CD4-positive, alpha-beta T cell treated with Interleukin-12 subunit alpha and Interleukin-12 subunit beta, for 1 hour (primary cell): Measurements from ENCODE around the gene HYAL4.
"Not testable (repeated sequence)": the region's sequence is repeated elsewhere in the genome, so short reads cannot be mapped to it uniquely, and the experiment has no call there.

Experiments used
- DNase-seq: peaks from one replicate; pipeline ENCODE4 v3.0.0-alpha.2; 2020

Gene HYAL4

DNA sequence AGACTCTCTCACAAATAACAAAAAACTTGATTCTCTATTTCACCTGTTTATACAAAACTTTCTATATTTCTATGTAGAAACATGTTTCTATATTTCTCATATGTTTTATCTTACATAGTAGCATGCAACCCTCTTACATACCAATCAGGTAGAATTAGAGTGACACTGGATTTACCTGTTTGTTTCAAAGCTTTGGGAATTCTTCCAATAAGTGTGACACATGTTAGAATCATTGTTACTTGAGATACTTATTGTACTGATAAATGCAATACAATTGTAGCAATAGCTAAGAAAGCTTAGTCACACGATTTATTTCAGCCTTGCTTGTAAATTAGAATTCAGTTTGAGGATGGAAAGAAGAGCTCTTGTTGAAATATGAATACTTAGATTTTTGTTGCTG is 4.9 kb downstream of the HYAL4 start:
- DNase-seq = no peak

DNA sequence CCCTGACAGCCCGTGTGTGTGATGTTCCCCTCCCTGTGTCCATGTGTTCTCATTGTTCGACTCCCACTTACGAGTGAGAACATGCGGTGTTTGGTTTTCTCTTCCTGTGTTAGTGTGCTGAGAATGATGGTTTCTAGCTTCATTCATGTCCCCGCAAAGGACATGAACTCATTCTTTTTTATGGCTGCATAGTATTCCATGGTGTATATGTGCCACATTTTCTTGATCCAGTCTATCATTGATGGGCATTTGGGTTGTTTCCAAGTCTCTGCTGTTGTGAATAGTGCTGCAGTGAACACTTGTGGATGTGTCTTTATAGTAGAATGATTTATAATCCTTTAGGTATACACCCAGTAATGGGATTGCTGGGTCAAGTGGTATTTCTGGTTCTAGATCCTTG is 6.4 kb downstream of the HYAL4 start:
- DNase-seq = not testable (repeated sequence)

DNA sequence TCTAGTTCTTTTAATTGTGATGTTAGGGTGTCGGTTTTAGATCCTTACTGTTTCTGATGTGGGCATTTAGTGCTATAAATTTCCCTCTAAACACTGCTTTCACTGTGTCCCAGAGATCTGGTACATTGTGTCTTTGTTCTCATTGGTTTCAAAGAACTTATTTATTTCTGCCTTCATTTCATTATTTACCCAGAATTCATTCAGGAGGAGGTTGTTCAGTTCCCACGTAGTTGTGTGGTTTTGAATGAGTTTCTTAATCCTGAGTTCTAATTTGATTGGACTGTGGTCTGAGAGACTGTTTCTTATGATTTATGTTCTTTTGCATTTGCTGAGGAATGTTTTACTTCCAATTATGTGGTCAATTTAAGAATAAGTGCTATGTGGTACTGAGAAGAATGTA is 9.3 kb downstream of the HYAL4 start:
- DNase-seq = not testable (repeated sequence)

DNA sequence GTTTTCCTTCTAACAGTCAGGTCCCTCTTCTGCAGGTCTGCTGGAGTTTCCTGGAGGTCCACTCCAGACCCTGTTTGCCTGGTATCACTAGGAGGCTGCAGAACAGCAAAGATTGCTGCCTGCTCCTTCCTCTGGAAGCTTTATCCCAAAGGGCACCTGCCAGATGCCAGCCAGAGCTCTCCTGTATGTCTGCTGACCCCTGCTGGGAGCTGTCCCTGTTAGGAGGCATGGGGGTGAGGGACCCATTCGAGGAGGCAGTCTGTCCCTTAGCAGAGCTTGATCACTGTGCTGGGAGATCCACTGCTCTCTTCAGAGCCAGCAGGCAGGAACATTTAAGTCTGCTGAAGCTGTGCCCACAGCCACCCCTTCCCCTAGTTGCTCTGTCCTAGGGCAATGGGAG is 11.5 kb downstream of the HYAL4 start:
- DNase-seq = not testable (repeated sequence)

DNA sequence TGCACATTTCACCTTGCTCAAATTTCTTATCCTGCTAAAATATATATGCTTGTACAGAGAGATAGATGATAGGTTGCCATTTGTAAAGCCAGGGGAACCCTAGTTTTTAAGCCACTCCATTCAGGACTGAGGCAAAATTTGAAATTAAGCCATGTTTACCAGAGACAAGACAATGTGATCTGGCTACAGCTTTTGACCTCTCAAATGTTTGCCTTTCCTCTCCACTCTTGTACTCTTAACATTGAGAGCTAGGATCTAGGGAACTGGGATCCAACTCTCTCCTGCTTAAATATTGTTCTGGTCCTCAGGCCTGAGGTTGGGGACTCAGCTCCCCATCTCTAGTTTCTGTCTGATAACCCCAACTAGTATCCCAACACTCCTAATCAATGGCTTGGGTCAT is 15.9 kb downstream of the HYAL4 start:
- no peak for DNase-seq

DNA sequence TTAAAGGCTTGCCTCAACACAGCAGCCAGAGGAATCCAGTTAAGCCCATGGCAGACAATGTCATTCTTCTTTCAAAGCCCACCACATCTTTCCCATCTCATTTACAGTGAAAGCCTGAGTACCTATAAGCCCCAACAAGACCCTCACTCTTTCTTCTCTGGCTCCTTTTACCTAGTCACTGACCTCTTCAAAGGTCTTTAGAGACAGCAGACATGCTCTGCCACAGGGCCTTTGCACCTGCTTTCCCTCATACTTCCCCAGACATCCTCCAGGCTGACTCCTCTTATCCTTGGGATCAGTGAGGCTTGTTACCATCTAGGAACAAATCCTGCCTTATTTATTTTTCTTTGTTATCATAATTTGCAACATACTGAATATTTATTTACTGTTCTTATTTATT is 17.8 kb downstream of the HYAL4 start:
- no peak for DNase-seq

DNA sequence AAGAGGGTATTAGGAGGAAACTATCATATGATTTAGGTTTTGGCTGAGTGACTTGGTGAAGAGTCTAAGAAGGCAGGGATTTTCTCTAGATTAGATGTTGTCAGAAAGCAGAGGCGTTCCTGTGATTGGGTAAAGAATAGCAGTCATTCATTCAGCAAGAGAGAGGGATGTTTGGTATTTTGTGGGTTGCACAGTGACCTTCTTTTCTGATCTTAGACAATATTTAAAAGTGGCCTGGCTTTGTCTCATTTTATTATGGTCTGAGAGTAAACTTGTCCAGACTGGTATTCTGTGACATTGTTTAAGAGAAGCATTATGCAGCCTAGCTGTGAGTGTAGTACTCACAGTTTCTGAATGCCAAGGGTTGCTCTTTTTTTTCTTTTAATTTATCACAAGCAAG is 18.5 kb downstream of the HYAL4 start:
- no peak for DNase-seq

DNA sequence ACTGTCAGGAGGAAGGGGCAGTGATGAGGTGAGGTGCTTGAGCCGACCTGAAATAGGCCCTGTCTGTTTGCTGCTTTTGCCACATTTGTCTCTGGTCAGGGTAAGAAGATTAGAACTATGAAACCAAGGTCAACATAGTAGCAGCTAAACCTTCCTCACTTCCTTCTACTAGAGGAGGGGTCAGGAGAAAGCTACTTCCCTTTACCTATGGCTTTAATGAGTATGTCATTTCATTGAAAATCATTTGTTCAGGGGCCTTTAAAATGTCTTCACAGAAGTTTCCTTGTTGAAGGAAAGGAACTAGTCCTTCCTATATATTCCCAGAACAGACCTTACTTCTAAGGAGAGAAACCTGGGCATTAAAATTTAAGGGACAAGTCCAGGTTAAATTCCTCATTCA is 19.0 kb downstream of the HYAL4 start:
- DNase-seq = no peak

DNA sequence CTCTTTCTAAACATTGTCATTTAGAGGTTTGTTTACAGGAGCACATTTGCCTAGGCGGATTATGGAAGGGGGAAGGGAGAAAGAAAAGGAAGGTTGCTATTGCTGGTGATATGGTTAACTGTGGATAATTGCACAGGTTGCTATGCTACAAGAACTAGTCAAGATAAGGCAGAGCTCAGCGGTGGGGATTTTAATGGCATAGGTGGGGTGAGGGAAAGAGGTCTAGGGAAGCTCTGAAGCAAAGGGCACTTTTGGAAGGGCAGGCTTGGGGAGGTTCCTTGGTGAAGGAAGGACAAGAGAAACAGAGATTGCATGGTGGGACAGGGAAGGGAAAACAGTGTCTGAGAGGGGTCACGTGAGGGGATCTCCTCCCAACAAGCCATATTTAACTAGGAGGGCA is 19.5 kb downstream of the HYAL4 start:
- no peak for DNase-seq

DNA sequence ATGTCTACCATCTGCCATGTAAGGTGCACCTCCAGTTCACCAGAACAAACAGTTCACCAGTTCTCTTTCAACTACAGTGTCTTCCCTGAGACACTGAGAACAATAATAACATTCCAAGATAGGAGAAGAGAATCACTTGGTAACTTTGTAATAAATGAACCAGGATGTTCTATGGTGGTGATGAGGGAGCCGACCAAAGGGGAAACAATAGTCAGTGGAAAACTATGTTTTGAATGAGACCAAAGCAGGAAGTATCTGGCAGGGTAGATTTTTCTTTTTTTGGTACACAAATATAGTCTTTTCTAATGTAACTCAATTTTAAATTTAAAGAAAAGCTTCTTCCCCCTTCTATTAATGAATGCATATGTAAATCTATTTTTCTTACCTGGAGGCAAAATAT is 20.0 kb downstream of the HYAL4 start:
- DNase-seq = no peak

DNA sequence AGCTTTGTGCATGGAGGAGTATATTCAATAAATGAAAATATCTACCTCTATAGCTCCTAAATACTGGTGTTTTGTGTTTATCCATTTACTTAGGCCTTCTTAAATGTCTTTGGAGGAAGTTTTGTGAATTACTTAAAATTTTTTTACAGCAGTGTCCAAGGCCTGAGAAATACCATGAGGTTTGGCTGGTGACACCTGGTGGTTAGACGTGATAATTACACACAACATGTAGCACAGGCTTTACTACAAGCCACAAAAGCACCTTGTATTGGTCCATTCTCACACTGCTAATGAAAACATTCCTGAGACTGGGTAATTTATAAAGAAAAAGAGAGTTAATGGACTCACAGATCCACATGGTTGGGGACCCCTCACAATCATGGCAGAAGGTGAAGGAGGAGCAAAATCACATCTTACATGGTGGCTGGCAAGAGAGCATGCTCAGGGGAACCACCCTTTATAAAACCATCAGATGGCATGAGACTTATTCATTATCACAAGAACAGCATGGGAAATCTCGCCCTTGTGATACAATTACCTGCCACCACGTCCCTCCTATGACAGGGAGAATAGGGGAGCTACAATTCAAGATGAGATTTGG is 20.6 kb downstream of the HYAL4 start:
- DNase-seq = peak; percentile 57

DNA sequence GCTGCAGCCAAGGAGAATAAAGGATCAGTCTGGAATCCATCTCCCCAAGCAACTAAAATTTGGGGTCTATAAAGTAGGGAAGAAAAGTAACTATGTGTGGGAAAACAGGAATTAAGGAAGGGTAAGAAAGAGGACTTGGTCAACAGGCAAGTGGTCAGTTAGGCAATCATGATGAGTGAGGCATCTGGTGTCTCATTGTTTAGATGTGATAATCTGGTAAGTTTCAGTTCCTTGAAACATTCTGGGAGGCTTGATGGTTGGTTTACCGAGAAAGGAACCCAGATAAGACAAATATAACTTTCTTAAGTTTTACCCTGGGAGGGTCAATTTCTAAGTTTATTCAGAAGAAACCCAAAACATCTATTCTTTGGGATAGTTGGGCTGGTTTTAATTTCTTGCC is 22.3 kb downstream of the HYAL4 start:
- DNase-seq = no peak

DNA sequence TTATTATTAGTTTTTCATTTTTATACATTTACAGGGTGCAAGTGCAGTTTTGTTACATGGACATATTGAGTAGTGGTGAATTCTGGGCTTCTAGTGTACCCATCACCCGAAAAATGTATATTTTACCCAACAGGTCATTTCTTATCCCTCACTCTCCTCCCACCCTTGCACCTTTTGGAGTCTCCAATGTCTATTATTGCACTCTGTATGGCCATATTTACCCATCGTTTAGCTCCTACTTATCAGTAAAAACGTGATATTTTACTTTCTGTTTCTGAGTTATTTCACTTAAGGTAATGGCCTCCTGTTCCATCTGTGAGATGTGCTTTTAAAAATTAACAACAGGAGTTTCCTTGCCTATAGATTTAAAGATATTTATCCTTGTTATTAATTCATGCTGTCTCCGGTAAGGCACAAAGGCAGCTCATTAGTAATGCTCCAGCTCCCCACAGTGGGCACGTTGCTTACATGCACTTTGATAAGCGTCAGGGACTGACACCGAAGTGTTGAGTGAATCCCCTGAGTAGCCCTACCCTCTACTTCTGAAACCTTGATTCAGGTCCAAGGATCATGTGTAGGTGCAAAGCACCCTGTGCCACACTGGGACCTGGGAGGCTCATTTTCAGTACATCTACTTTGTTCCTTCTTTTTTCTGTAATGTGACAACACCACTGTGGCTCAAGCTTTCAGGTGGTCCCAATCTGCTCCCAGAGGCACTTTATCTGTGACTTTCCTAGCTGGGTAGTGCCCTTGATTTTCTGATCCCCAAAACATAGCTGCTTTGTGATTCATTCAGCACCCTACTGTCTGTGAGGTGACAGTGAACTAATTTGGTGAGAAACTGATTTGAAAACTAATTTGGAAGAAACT is 27.3 kb downstream of the HYAL4 start:
- peak; percentile 24 for DNase-seq

DNA sequence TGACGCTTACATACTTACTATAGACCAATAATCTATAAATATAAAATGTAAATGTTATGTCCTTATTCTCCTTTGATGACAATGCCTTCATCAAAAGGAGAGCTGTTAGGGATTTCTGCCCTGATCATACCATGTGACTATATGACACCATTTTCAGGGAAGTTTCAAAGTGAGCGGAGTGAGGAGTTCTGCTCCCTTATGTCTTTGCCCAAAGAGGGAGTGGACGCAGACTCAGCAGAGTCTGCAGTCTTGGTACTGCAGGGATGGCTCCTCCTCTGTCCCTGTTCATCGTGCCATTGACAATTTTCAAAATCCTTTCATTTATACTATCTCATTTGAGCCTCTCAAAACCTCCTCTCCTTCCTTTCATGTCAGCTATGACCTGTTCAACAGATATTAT is 27.9 kb downstream of the HYAL4 start:
- DNase-seq = no peak

DNA sequence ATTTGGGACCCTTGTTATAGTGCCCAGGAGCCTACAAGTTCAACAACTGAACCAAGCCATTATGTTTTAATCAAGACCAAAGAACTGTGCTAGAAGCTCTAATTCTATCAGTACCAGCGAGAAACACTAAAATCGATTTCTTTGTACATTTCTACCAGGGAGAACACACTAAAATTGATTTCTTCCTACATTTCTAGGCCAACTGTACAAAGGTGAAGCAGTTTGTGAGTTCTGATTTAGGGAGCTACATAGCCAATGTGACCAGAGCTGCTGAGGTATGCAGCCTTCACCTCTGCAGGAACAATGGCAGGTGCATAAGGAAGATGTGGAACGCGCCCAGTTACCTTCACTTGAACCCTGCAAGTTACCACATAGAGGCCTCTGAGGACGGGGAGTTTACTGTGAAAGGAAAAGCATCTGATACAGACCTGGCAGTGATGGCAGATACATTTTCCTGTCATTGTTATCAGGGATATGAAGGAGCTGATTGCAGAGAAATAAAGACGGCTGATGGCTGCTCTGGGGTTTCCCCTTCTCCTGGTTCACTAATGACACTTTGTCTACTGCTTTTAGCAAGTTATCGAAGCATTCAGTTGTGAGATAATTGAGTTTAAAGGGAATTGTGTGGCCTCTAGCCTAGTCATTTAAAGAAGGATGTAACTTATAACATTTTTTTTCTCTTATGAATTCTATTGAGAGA is 31.7 kb downstream of the HYAL4 start:
- DNase-seq = no peak

DNA sequence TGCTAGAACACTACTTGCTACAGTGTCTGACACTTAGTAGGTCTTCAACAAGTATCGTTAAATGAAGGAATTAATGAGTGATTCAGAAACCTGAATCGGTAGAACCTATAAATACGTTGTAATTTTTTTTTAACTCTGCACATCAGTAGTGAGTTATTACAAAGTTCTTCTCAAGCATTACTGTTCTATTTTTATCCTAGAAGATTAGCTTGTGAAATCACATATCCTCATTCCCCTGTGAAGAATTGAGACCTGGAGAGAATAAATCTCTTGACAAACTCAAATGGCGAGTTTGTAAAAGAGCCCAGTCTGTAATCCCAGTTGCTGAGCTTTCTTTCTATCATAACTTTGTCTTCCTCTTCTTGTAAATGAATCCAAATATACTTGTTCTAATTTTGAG is 34.7 kb downstream of the HYAL4 start:
- DNase-seq = no peak

DNA sequence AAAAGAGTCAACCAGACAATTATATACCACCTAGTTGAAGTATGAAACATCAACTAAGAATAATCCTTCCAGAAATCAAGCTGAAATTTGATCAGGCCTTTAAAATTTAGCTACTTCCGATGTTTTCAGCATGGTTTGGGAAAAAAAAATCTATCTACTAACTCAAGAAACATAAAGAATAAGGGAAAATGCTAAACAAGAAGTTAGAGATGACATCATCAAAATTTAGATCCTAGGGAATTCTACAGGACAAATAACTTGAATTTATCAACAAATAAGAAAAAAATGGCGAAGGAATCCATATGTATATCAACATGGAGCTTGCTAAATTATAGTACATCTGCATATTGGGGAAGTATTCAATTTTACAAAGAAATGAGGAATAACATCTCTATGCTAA is 36.3 kb downstream of the HYAL4 start:
- no peak for DNase-seq

DNA sequence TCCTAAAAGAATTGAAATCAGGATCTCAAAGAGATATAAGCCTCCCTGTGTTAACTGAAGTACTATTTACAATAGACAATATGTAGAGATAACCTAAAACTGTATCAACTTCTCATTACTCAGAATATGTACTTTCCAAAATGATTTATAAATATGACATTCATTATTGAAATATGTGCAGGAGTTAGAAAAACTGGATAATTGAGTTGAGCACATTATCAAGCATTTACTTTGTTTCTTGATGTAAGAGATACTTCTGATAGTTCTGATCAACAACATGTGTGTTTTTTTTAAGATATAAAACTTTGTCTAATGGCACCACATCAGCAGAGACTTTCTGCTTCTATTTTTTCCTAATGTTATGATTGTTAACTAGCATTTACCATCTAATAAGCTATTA is 38.2 kb downstream of the HYAL4 start:
- DNase-seq = no peak

DNA sequence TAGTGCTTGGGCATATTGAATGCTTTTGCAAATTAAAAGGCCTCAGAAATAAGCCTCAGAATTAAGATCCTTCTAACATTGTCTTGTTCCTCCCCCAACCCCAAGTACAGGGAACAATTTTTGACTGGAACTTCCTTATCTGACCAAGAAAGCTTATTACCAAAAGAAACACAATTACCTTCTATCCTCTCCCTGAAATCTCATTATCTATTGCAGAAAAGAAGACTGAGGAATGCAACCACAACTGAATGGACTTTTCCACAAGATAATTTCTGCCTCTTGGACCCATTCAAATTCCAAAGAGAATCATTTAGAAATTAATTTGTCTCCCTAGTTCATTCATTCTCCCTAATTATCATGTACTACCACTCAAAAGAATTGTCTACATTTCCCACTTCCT is 43.2 kb downstream of the HYAL4 start:
- no peak for DNase-seq

DNA sequence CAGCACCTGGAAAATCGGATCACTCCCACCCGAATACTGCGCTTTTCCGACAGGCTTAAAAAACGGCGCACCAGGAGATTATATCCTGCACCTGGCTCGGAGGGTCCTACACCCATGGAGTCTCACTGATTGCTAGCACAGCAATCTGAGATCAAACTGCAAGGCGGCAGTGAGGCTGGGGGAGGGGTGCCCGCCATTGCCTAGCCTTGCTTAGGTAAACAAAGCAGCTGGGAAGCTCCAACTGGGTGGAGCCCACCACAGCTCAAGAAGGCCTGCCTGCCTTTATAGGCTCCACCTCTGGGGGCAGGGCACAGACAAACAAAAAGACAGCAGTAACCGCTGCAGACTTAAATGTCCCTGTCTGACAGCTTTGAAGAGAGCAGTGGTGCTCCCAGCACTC is 49.8 kb downstream of the HYAL4 start:
- DNase-seq = not testable (repeated sequence)

DNA sequence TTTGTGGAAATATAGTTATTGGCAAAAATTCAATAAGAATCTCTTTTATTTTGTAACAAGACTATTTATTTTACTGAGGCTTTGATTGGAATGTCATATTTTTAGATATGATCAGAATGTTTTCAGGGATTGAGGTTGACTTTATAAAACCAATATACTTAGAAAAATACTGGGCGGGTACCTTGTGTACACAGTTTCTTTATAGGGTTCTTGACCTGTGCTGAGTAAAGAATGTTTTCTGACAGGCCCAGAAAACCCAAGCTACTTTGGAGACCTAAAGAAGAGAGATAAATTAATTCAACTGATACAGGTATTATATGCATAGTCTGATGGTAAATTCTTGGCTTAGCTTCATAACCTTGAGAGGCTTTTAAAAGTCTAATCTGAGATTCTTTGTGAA is 56.1 kb downstream of the HYAL4 start:
- DNase-seq = no peak

DNA sequence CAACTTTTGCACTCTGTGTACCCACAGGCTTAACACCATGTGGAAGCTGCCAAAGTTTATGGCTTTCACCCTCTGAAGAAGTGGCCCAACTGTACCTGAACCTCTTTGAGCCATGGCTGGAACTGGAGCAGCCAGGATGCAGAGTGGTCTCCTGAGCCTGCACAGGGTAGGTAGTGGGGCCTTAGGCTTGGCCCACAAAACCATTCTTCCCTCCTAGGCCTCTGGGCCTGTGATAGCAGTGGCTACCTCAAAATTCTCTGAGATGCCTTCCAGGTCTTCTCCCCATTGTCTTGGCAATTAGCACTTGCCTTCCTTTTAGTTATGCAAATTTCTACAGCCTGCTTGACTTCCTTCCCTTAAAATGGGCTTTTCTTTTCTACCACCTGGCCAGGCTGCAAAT is 60.7 kb downstream of the HYAL4 start:
- DNase-seq = no peak

DNA sequence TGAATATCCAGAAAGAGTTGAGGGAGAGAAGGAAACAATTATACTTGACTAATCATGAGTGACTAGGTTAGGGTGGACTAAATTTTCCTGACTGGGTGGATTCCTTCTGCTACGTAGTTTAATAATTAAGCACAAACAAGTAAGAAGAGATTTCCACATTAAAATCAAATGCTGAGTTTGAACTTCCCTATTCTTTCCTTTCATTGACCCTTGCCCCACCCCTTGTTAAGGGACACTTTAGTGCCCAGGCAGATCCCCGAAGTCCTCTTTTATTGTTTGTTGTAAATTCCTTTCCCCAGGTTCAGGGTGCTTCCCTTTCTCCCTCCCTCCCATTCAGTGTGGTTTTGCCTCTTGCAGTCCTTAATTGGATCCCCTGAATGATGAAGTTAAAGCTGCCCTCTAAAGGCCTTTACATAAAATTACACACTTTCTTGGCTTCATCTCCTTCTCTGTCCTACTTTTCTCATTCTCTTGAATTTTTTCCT is 71.3 kb downstream of the HYAL4 start:
- DNase-seq = no peak

DNA sequence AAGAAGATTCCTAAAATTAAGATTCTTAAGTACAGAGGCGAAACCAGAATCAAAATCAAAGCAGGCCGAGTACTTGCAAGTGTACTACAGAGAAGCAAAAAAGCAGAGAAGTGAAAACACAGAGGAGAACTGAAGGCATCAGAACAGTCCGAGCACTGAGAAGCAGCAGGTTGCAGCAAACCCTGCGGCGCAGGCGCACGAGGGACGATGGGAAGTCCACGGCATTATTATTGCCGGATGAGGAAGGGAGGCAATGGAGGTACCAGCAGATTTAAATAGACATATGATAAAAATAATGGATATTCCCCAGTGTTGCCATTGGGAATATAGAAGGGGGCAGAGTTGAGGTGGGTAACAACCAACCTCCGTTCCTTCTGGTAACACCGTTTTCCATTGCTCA is 72.9 kb downstream of the HYAL4 start:
- DNase-seq = no peak
